SU-DHL-6 (cell line): ENCODE results near the gene PER2.
"Not testable (repeated sequence)": the region's sequence is repeated elsewhere in the genome, so short reads cannot be mapped to it uniquely, and the experiment has no call there.

ENCODE experiments used
- H2AFZ ChIP-seq: fragments of 200-600 bp; sonication (generic); 2 replicates; pipeline ENCODE4 v1.6.1; 2014; ENCODE audit warnings: low read depth, mild to moderate bottlenecking, moderate library complexity, mixed read lengths, antibody characterized with exemption, low read length; ENCODE audit not compliant: severe bottlenecking
- H3F3A ChIP-seq: fragments of 200-600 bp; shearing (Covaris generic); 2 replicates; pipeline ENCODE4 v1.6.0; 2016; ENCODE audit warnings: antibody characterized with exemption, mild to moderate bottlenecking; ENCODE audit not compliant: insufficient read depth
- H3K27ac ChIP-seq: fragments of 200-600 bp; sonication (generic); 2 replicates; pipeline ENCODE4 v1.5.1; 2016; ENCODE audit warnings: low read depth, mild to moderate bottlenecking, low read length, moderate library complexity, mixed read lengths
- H3K27me3 ChIP-seq: fragments of 200-600 bp; sonication (generic), shearing (Covaris generic); 2 replicates; pipeline ENCODE4 v1.6.0; 2014; ENCODE audit warnings: mild to moderate bottlenecking, low read length
- H3K36me3 ChIP-seq: fragments of 200-600 bp; sonication (generic); 2 replicates; pipeline ENCODE4 v1.6.1; 2014; ENCODE audit warnings: mild to moderate bottlenecking, low read length, mixed read lengths
- H3K4me2 ChIP-seq: fragments of 300-600, 200-600 bp; shearing (Covaris generic), sonication (generic); 2 replicates; pipeline ENCODE4 v1.6.0; 2014; ENCODE audit warnings: low read length, low read depth, mild to moderate bottlenecking; ENCODE audit not compliant: poor library complexity, severe bottlenecking
- H3K4me3 ChIP-seq: fragments of 200-600 bp; sonication (generic); 2 replicates; pipeline ENCODE4 v1.5.1; 2014; ENCODE audit warnings: antibody characterized with exemption, low read length, mild to moderate bottlenecking, mixed read lengths; ENCODE audit not compliant: insufficient read depth, poor library complexity, severe bottlenecking
- H3K79me2 ChIP-seq: fragments of 200-600 bp; sonication (generic); 2 replicates; pipeline ENCODE4 v1.6.1; 2014; ENCODE audit warnings: mild to moderate bottlenecking, low read length, moderate library complexity; ENCODE audit not compliant: insufficient read depth
- H3K9ac ChIP-seq: fragments of 200-600 bp; sonication (generic); 2 replicates; pipeline ENCODE4 v1.7.0; 2014; ENCODE audit warnings: mild to moderate bottlenecking, low read length
- H3K9me2 ChIP-seq: fragments of 200-600 bp; sonication (generic); replicated peaks from 2 replicates; pipeline ENCODE4 v1.6.1; 2014; ENCODE audit warnings: low read length; ENCODE audit not compliant: insufficient read depth
- H3K9me3 ChIP-seq: fragments of 200-600 bp; sonication (generic); 2 replicates; pipeline ENCODE4 v1.6.1; 2014; ENCODE audit warnings: low read length, mixed read lengths; ENCODE audit not compliant: insufficient read depth
- H4K20me1 ChIP-seq: fragments of 200-600 bp; sonication (generic); 2 replicates; pipeline ENCODE4 v1.6.1; 2014; ENCODE audit warnings: low read depth, mild to moderate bottlenecking, antibody characterized with exemption, low read length, moderate library complexity, mixed read lengths
- CTCF ChIP-seq: fragments of 200-600 bp; sonication (generic); IDR thresholded peaks from one replicate; pipeline ENCODE4 v1.5.1; 2017; ENCODE audit warnings: antibody characterized with exemption, mild to moderate bottlenecking, low read length, moderate library complexity; ENCODE audit not compliant: insufficient read depth, poor library complexity, severe bottlenecking
- EZH2phosphoT487 ChIP-seq: fragments of 200-600 bp; sonication (generic), shearing (Covaris generic); conservative IDR thresholded peaks from 2 replicates; pipeline ENCODE4 v1.6.1; 2018; ENCODE audit warnings: mild to moderate bottlenecking, antibody characterized with exemption, low read length, moderate library complexity, mixed read lengths

The PER2 gene

GRCh38 chr2:238277695-238278094 is 10.7 kb downstream of the PER2 start:
- H4K20me1 ChIP-seq: no peaks in the 10 kb centered on the region; the same call in 1 of the 2 replicates
- peaks cover 52% of the 10 kb centered on the region for H3K79me2 ChIP-seq
- no peaks in the 10 kb centered on the region for H3K9me3 ChIP-seq
- H3K36me3 ChIP-seq: no peaks in the 10 kb centered on the region
- no peaks in the 10 kb centered on the region for H3K9me2 ChIP-seq
- no peak overlapping the region for H3K27ac ChIP-seq
- no peak for TF ChIP-seq EZH2phosphoT487
- no peak for TF ChIP-seq CTCF
- no peak overlapping the region for H2AFZ ChIP-seq
- no peaks in the 10 kb centered on the region for H3K27me3 ChIP-seq
- no peak overlapping the region for H3K4me2 ChIP-seq
- no peaks in the 10 kb centered on the region for H3F3A ChIP-seq
- H3K9ac ChIP-seq: no peak overlapping the region
- no peak overlapping the region for H3K4me3 ChIP-seq

- H3K9me2 ChIP-seq: no peaks in the 10 kb centered on the region
- peaks cover 18% of the 10 kb centered on the region for H3K79me2 ChIP-seq
- no peak overlapping the region for H3K4me2 ChIP-seq
- H3K9me3 ChIP-seq: no peaks in the 10 kb centered on the region
- H3K27ac ChIP-seq: no peak overlapping the region
- H3F3A ChIP-seq: no peaks in the 10 kb centered on the region
- H2AFZ ChIP-seq: no peak overlapping the region
- H3K27me3 ChIP-seq: no peaks in the 10 kb centered on the region
- TF ChIP-seq CTCF (no peak), EZH2phosphoT487 (no peak)
- H3K36me3 ChIP-seq: 0 out of 2 replicates have a peak, but pooled peaks cover 3% of the 10 kb centered on the region
- H4K20me1 ChIP-seq: no peaks in the 10 kb centered on the region
- no peak overlapping the region for H3K4me3 ChIP-seq
- no peak overlapping the region for H3K9ac ChIP-seq
Observed at GRCh38 chr2:238274152-238274865, 14.1 kb downstream of the PER2 start.

GRCh38 chr2:238273433-238273832 is 15.0 kb downstream of the PER2 start:
- H3K27me3 ChIP-seq, H3K9ac ChIP-seq, H3K27ac ChIP-seq, H2AFZ ChIP-seq, H3K4me3 ChIP-seq, H3K79me2 ChIP-seq, H3K36me3 ChIP-seq, H4K20me1 ChIP-seq, H3K9me3 ChIP-seq, H3K4me2 ChIP-seq, H3F3A ChIP-seq, H3K9me2 ChIP-seq: not testable (repeated sequence)

GRCh38 chr2:238272156-238272555 is 16.3 kb downstream of the PER2 start:
- Histone ChIP-seq H3K9me2 (no peaks in the 10 kb centered on the region), H3K4me2 (no peak overlapping the region), H3F3A (no peaks in the 10 kb centered on the region), H3K27ac (no peak overlapping the region), H3K79me2 (no peaks in the 10 kb centered on the region), H2AFZ (no peak overlapping the region), H3K27me3 (no peaks in the 10 kb centered on the region), H4K20me1 (no peaks in the 10 kb centered on the region), H3K9ac (no peak overlapping the region), H3K36me3 (0 out of 2 replicates have a peak, but pooled peaks cover 3% of the 10 kb centered on the region), H3K4me3 (no peak overlapping the region), H3K9me3 (no peaks in the 10 kb centered on the region)
- TF ChIP-seq EZH2phosphoT487: no peak
- TF ChIP-seq CTCF: no peak

- not testable (repeated sequence) for H3K79me2 ChIP-seq, H3K9ac ChIP-seq, H3K9me2 ChIP-seq, H3K36me3 ChIP-seq, H3K9me3 ChIP-seq, H3F3A ChIP-seq, H3K27ac ChIP-seq, H3K4me2 ChIP-seq, H4K20me1 ChIP-seq, H3K27me3 ChIP-seq, H2AFZ ChIP-seq, H3K4me3 ChIP-seq
Observed at GRCh38 chr2:238271686-238272085, 16.7 kb downstream of the PER2 start.
